ENCODE data around the gene CLBA1. TPM values are rescaled to one million over a fixed set of nuclear protein-coding genes. Genes with fewer than 3 reads are reported as not detected.
"Not testable (repeated sequence)": the region's sequence is repeated elsewhere in the genome, so short reads cannot be mapped to it uniquely, and the experiment has no call there.

CLBA1 gene
- total RNA-seq, 5 donors from 2014 or later (not counting 1 experiment from before 2014, with no cell fraction given), result 1.2 to 3.4 (median 2.7) TPM

- Histone ChIP-seq H3K4me3 (ENCODE audit: control insufficient read depth in 1 of 2, extremely low read depth in 1 of 2, low read length in 1 of 2) (no peak overlapping the region), H3K9me3 (no peaks in the 10 kb centered on the region), H3K4me1 (ENCODE audit: control insufficient read depth in 1 of 2, extremely low read depth in 1 of 2, insufficient read depth in 2 of 2, low read length in 2 of 2) (no peaks in the 10 kb centered on the region), H3K27me3 (replicated peaks in 1 of 2; ENCODE audit: control insufficient read depth in 2 of 2, extremely low read depth in 1 of 2, insufficient read depth in 2 of 2, low read length in 1 of 2) (peaks cover 0 to 6% of the 10 kb centered on the region in 2 experiments), H3K27ac (ENCODE audit: low read length) (no peak overlapping the region), H3K36me3 (ENCODE audit: control insufficient read depth in 2 of 2, extremely low read depth in 1 of 2, insufficient read depth in 1 of 2, low read length in 1 of 2) (no peaks in the 10 kb centered on the region)
- ATAC-seq (replicated peaks in 1 of 4), result no peak
- Mint-ChIP-seq H3K36me3 (no peaks in the 10 kb centered on the region), H3K4me1 (no peaks in the 10 kb centered on the region), H3K27me3 (peaks cover 4 to 6% of the 10 kb centered on the region in 2 donors), H3K9me3 (no peaks in the 10 kb centered on the region), H3K27ac (no peak overlapping the region), H3K4me3 (no peak overlapping the region)
- no peak for DNase-seq
- 92% methylated on average over 11 of the region's 11 CpGs for WGBS (ENCODE audit: insufficient coverage)
- POLR2A ChIA-PET, result no interaction called here
- CTCF ChIA-PET, result no interaction called here
These were observed 36.9 kb upstream of the CLBA1 start for GRCh38 chr14:104948736-104949031.

DNA sequence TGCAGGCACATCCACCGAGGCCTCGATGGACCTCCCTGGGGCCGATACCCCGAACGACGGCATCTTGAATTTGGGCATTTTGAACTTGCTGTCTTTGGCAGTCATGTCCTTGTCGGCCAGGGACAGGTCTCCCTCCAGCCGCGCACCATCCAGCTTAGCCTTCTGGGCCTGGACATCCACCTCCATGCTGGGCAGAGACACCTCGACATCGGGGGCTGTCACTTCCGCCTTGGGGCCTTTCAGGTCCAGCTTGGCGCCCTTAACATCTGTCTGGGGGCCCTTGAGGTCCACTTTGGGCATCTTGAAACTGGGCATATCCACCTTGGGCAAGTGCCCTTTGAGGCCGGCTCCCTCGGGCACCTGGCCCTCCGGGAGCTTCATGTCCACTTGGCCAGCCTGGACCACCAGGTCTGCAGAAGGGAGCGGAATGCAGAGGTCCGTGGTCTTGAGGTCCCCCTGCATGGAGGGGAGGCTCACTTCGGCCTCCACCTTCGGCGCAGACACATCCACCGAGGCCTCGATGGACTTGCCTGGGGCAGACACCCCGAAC, 36.1 kb upstream of the CLBA1 start:
- H3K27me3 Mint-ChIP-seq; H3K4me3 Mint-ChIP-seq; H3K4me1 Mint-ChIP-seq; H3K36me3 ChIP-seq (ENCODE audit: control insufficient read depth in 2 of 2, extremely low read depth in 1 of 2, insufficient read depth in 1 of 2, low read length in 1 of 2); H3K4me1 ChIP-seq (ENCODE audit: control insufficient read depth in 1 of 2, extremely low read depth in 1 of 2, insufficient read depth in 2 of 2, low read length in 2 of 2); CTCF ChIA-PET; H3K27ac ChIP-seq (ENCODE audit: low read length); ATAC-seq (replicated peaks in 1 of 4); POLR2A ChIA-PET; H3K9me3 Mint-ChIP-seq; H3K4me3 ChIP-seq (ENCODE audit: control insufficient read depth in 1 of 2, extremely low read depth in 1 of 2, low read length in 1 of 2); H3K27ac Mint-ChIP-seq; H3K9me3 ChIP-seq; H3K36me3 Mint-ChIP-seq; DNase-seq: not testable (repeated sequence)
- 88% methylated on average over 16 of the region's 24 CpGs for WGBS (ENCODE audit: insufficient coverage)
- peaks cover 0 to 14% of the 10 kb centered on the region in 2 experiments for H3K27me3 ChIP-seq (replicated peaks in 1 of 2; ENCODE audit: control insufficient read depth in 2 of 2, extremely low read depth in 1 of 2, insufficient read depth in 2 of 2, low read length in 1 of 2)

DNA sequence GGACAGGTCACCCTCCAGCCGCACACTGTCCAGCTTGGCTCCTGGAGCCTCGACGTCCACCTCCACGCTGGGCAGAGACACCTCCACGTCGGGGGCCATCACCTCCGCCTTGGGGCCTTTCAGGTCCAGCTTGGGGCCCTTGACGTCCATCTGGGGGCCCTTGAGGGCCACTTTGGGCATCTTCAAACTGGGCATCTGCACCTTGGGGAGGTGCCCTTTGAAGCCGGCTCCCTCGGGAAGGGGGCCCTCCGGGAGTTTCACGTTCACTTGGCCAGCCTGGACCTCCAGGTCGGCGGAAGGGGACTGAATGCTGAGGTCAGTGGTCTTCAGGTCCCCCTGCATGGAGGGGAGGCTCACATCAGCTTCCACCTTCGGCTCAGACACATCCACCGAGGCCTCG, 35.6 kb upstream of the CLBA1 start:
- H3K27ac Mint-ChIP-seq, result no peak overlapping the region
- H3K27ac ChIP-seq (ENCODE audit: low read length), result no peak overlapping the region
- no peak overlapping the region for H3K4me3 ChIP-seq (ENCODE audit: control insufficient read depth in 1 of 2, extremely low read depth in 1 of 2, low read length in 1 of 2)
- H3K9me3 ChIP-seq, result no peaks in the 10 kb centered on the region
- H3K36me3 Mint-ChIP-seq, result no peaks in the 10 kb centered on the region
- WGBS (ENCODE audit: insufficient coverage), result 86% methylated on average over 17 of the region's 17 CpGs
- no peak overlapping the region for H3K4me3 Mint-ChIP-seq
- peaks cover 0 to 19% of the 10 kb centered on the region in 2 experiments for H3K27me3 ChIP-seq (replicated peaks in 1 of 2; ENCODE audit: control insufficient read depth in 2 of 2, extremely low read depth in 1 of 2, insufficient read depth in 2 of 2, low read length in 1 of 2)
- DNase-seq, result no peak
- ChIA-PET CTCF (no interaction called here), POLR2A (no interaction called here)
- no peak for ATAC-seq (replicated peaks in 1 of 4)
- H3K9me3 Mint-ChIP-seq, result no peaks in the 10 kb centered on the region
- peaks cover 4 to 6% of the 10 kb centered on the region in 2 donors for H3K27me3 Mint-ChIP-seq
- H3K4me1 ChIP-seq (ENCODE audit: control insufficient read depth in 1 of 2, extremely low read depth in 1 of 2, insufficient read depth in 2 of 2, low read length in 2 of 2), result no peaks in the 10 kb centered on the region
- no peaks in the 10 kb centered on the region for H3K4me1 Mint-ChIP-seq
- no peaks in the 10 kb centered on the region for H3K36me3 ChIP-seq (ENCODE audit: control insufficient read depth in 2 of 2, extremely low read depth in 1 of 2, insufficient read depth in 1 of 2, low read length in 1 of 2)

- H3K27me3 ChIP-seq (replicated peaks in 1 of 2; ENCODE audit: control insufficient read depth in 2 of 2, extremely low read depth in 1 of 2, insufficient read depth in 2 of 2, low read length in 1 of 2), result peaks cover 0 to 26% of the 10 kb centered on the region in 2 experiments
- CTCF ChIA-PET; H3K27ac ChIP-seq (ENCODE audit: low read length); DNase-seq; H3K36me3 Mint-ChIP-seq; H3K4me3 Mint-ChIP-seq; H3K4me1 ChIP-seq (ENCODE audit: control insufficient read depth in 1 of 2, extremely low read depth in 1 of 2, insufficient read depth in 2 of 2, low read length in 2 of 2); H3K4me1 Mint-ChIP-seq; ATAC-seq (replicated peaks in 1 of 4); H3K9me3 ChIP-seq; H3K4me3 ChIP-seq (ENCODE audit: control insufficient read depth in 1 of 2, extremely low read depth in 1 of 2, low read length in 1 of 2); H3K9me3 Mint-ChIP-seq; H3K27me3 Mint-ChIP-seq; H3K27ac Mint-ChIP-seq; H3K36me3 ChIP-seq (ENCODE audit: control insufficient read depth in 2 of 2, extremely low read depth in 1 of 2, insufficient read depth in 1 of 2, low read length in 1 of 2); POLR2A ChIA-PET: not testable (repeated sequence)
- WGBS (ENCODE audit: insufficient coverage), result 68% methylated on average over 6 of the region's 15 CpGs
These were observed 34.9 kb upstream of the CLBA1 start for GRCh38 chr14:104950701-104951100.

DNA sequence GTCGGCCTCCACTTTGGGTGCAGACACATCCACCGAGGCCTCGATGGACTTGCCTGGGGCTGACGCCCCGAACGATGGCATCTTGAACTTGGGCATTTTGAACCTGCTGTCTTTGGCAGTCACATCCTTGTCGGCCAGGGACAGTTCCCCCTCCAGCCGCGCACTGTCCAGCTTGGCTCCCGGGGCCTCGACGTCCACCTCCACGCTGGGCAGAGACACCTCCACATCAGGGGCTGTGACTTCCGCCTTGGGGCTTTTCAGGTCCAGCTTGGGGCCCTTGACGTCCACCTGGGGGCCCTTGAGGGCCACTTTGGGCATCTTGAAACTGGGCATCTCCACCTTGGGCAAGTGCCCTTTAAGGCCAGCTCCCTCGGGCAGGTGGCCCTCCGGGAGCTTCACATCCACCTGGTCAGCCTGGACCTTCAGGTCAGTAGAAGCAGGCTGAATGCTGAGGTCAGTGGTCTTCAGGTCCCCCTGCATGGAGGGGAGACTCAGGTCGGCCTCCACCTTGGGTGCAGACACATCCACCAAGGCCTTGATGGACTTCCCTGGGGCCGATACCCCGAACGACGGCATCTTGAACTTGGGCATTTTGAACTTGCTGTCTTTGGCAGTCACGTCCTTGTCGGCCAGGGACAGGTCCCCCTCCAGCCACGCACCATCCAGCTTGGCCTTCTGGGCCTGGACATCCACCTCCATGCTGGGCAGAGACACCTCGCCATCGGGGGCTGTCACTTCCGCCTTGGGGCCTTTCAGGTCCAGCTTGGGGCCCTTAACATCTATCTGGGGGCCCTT, 33.5 kb upstream of the CLBA1 start:
- H3K4me3 ChIP-seq (ENCODE audit: control insufficient read depth in 1 of 2, extremely low read depth in 1 of 2, low read length in 1 of 2); H3K4me3 Mint-ChIP-seq; CTCF ChIA-PET; H3K4me1 Mint-ChIP-seq; H3K27ac Mint-ChIP-seq; DNase-seq; H3K9me3 Mint-ChIP-seq; POLR2A ChIA-PET; H3K27ac ChIP-seq (ENCODE audit: low read length); H3K36me3 Mint-ChIP-seq; H3K4me1 ChIP-seq (ENCODE audit: control insufficient read depth in 1 of 2, extremely low read depth in 1 of 2, insufficient read depth in 2 of 2, low read length in 2 of 2); H3K9me3 ChIP-seq; ATAC-seq (replicated peaks in 1 of 4); H3K36me3 ChIP-seq (ENCODE audit: control insufficient read depth in 2 of 2, extremely low read depth in 1 of 2, insufficient read depth in 1 of 2, low read length in 1 of 2): not testable (repeated sequence)
- peaks cover 13 to 16% of the 10 kb centered on the region in 2 donors for H3K27me3 Mint-ChIP-seq
- WGBS (ENCODE audit: insufficient coverage), result 88% methylated on average over 24 of the region's 28 CpGs
- peaks cover 0 to 40% of the 10 kb centered on the region in 2 experiments for H3K27me3 ChIP-seq (replicated peaks in 1 of 2; ENCODE audit: control insufficient read depth in 2 of 2, extremely low read depth in 1 of 2, insufficient read depth in 2 of 2, low read length in 1 of 2)

GRCh38 chr14:104953097-104953496, 32.5 kb upstream of the CLBA1 start:
- POLR2A ChIA-PET, result no interaction called here
- peaks cover 20 to 23% of the 10 kb centered on the region in 2 donors for H3K27me3 Mint-ChIP-seq
- Histone ChIP-seq H3K4me3 (ENCODE audit: control insufficient read depth in 1 of 2, extremely low read depth in 1 of 2, low read length in 1 of 2) (no peak overlapping the region), H3K36me3 (ENCODE audit: control insufficient read depth in 2 of 2, extremely low read depth in 1 of 2, insufficient read depth in 1 of 2, low read length in 1 of 2) (no peaks in the 10 kb centered on the region), H3K9me3 (no peaks in the 10 kb centered on the region), H3K4me1 (ENCODE audit: control insufficient read depth in 1 of 2, extremely low read depth in 1 of 2, insufficient read depth in 2 of 2, low read length in 2 of 2) (no peaks in the 10 kb centered on the region), H3K27me3 (replicated peaks in 1 of 2; ENCODE audit: control insufficient read depth in 2 of 2, extremely low read depth in 1 of 2, insufficient read depth in 2 of 2, low read length in 1 of 2) (peaks cover 0 to 42% of the 10 kb centered on the region in 2 experiments), H3K27ac (ENCODE audit: low read length) (no peak overlapping the region)
- ATAC-seq (replicated peaks in 1 of 4) (no peak), DNase-seq (no peak)
- no peaks in the 10 kb centered on the region for H3K9me3 Mint-ChIP-seq
- CTCF ChIA-PET, result no interaction called here
- no peaks in the 10 kb centered on the region for H3K4me1 Mint-ChIP-seq
- H3K27ac Mint-ChIP-seq, result no peak overlapping the region
- no peaks in the 10 kb centered on the region for H3K36me3 Mint-ChIP-seq
- no peak overlapping the region for H3K4me3 Mint-ChIP-seq
- 85% methylated on average over 11 of the region's 13 CpGs for WGBS (ENCODE audit: insufficient coverage)
